ENCODE data around the gene KCNC3.
"Not testable (repeated sequence)": the region's sequence is repeated elsewhere in the genome, so short reads cannot be mapped to it uniquely, and the experiment has no call there.

GRCh38 chr19:50329926-50330294, 733 bp upstream of the KCNC3 start:
- TF ChIP-seq YY1 (IDR thresholded peaks at IDR 0.05; ENCODE audit: insufficient read depth, insufficient read length); ZNF274 (IDR thresholded peaks at IDR 0.05; ENCODE audit: low read depth, low read length); SUZ12 (IDR thresholded peaks at IDR 0.05; ENCODE audit: extremely low read depth, insufficient read depth, insufficient read length): not testable (repeated sequence)

All from NT2/D1 (cell line).